Neural crest cell (in vitro differentiated cells): Measurements from ENCODE around the gene TCTN3. TPM values are rescaled to one million over a fixed set of nuclear protein-coding genes. Genes with fewer than 3 reads are reported as not detected.

Source experiments
- DNase-seq: peaks from one replicate; pipeline ENCODE4 v3.0.0; 2021; ENCODE audit warnings: low read depth, mixed read lengths, low spot score
- H3K27ac Mint-ChIP-seq: one replicate; pipeline ENCODE4 v1.8.0; 2021; ENCODE audit warnings: mild to moderate bottlenecking, mixed read lengths; ENCODE audit not compliant: unreplicated experiment
- H3K27me3 Mint-ChIP-seq: 2 replicates; pipeline ENCODE4 v1.8.0; 2021; ENCODE audit warnings: low read depth, mild to moderate bottlenecking, mixed read lengths
- H3K36me3 Mint-ChIP-seq: 2 replicates; pipeline ENCODE4 v1.8.0; 2021; ENCODE audit warnings: low read depth, mild to moderate bottlenecking, mixed read lengths
- H3K4me1 Mint-ChIP-seq: 2 replicates; pipeline ENCODE4 v1.8.0; 2021; ENCODE audit warnings: mixed read lengths
- H3K4me3 Mint-ChIP-seq: one replicate; pipeline ENCODE4 v1.8.0; 2021; ENCODE audit warnings: mild to moderate bottlenecking, mixed read lengths
- H3K9me3 Mint-ChIP-seq: 2 replicates; pipeline ENCODE4 v1.8.0; 2021; ENCODE audit warnings: mixed read lengths
- total RNA-seq: library from RNA; stranded (reverse); gene quantifications from 2 replicates; pipeline ENCODE4 v1.2.1, GENCODE V29; 2021
- TF ChIP-seq, protein P1 (sequence below): fragments of 200-600 bp; sonication (generic); conservative IDR thresholded peaks from 2 replicates; pipeline ENCODE4 v1.5.0; 2021; ENCODE audit warnings: antibody characterized with exemption, mild to moderate bottlenecking

Gene TCTN3
- total RNA-seq, 1 donor from 2014 or later = 45.5 TPM

DNA sequence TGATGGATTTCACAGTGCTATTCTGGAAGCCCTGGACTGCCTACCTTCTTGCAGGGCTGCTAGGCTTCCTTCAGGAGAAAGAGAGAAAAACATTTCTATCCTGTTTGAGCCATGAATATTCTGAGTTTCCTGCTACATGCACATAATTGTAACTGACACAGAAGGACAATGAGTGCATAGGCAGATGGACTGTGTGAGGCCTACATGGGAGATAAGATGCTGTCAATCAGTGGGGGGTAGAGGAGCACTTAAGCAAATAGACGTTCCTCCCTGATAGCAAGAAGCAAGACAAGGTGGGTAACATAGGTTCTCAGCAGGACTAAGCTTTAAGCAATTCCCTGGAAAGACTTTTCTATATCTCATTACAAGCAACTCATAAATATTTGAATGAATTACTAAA, 48.8 kb downstream of the TCTN3 start:
- Mint-ChIP-seq H3K9me3 (no peaks in the 10 kb centered on the region), H3K36me3 (peaks cover 35% of the 10 kb centered on the region), H3K4me1 (no peaks in the 10 kb centered on the region), H3K27ac (no peak overlapping the region), H3K27me3 (no peaks in the 10 kb centered on the region), H3K4me3 (no peak overlapping the region)
- DNase-seq = no peak
- TF ChIP-seq, protein P1, sequence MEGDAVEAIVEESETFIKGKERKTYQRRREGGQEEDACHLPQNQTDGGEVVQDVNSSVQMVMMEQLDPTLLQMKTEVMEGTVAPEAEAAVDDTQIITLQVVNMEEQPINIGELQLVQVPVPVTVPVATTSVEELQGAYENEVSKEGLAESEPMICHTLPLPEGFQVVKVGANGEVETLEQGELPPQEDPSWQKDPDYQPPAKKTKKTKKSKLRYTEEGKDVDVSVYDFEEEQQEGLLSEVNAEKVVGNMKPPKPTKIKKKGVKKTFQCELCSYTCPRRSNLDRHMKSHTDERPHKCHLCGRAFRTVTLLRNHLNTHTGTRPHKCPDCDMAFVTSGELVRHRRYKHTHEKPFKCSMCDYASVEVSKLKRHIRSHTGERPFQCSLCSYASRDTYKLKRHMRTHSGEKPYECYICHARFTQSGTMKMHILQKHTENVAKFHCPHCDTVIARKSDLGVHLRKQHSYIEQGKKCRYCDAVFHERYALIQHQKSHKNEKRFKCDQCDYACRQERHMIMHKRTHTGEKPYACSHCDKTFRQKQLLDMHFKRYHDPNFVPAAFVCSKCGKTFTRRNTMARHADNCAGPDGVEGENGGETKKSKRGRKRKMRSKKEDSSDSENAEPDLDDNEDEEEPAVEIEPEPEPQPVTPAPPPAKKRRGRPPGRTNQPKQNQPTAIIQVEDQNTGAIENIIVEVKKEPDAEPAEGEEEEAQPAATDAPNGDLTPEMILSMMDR = no peak

DNA sequence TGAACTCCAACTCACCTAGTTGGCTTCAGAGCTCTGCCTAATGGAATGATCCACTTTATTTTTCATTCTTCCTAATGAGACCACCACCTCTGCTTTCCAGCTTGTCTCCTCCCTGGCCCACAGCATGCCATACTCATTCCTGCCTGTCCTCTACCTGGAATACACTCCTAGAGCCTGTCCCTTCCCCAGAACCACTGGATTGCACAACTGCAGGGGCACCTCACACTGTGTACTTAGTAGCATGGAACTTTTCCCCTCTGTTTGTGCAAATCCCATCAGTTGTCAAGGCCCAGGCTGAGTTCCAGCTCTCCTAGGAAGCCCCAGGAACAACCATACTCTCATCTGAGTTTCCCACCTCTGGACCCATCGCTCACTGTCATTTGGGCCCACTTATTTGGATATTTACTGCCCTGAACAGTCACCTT, 52.8 kb downstream of the TCTN3 start:
- Mint-ChIP-seq H3K9me3 (no peaks in the 10 kb centered on the region), H3K27me3 (no peaks in the 10 kb centered on the region), H3K4me3 (no peak overlapping the region), H3K4me1 (no peaks in the 10 kb centered on the region), H3K36me3 (peaks cover 20% of the 10 kb centered on the region), H3K27ac (no peak overlapping the region)
- TF ChIP-seq, protein P1 = no peak
- DNase-seq = no peak

DNA sequence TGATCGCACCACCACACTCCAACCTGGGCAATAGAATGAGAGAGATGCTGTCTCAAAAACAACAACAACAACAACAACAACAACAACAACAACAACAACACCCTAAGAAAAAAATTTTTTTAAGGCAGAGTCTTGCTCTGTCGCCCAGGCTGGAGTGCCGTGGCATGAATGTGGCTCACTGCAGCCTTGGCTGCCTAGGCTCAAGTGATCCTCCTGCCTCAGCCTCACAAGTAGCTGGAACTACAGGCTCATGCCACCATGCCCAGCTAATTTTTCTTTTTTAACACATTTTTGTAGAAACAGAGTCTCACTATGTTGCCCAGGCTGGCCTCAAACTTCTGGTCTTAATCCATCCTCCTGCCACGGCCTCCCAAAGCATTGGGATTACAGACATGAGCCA, 55.8 kb downstream of the TCTN3 start:
- TF ChIP-seq, protein P1 = no peak
- Mint-ChIP-seq H3K4me1 (no peaks in the 10 kb centered on the region), H3K27ac (no peak overlapping the region), H3K4me3 (no peak overlapping the region), H3K9me3 (no peaks in the 10 kb centered on the region), H3K36me3 (peaks cover 28% of the 10 kb centered on the region), H3K27me3 (no peaks in the 10 kb centered on the region)
- no peak for DNase-seq

DNA sequence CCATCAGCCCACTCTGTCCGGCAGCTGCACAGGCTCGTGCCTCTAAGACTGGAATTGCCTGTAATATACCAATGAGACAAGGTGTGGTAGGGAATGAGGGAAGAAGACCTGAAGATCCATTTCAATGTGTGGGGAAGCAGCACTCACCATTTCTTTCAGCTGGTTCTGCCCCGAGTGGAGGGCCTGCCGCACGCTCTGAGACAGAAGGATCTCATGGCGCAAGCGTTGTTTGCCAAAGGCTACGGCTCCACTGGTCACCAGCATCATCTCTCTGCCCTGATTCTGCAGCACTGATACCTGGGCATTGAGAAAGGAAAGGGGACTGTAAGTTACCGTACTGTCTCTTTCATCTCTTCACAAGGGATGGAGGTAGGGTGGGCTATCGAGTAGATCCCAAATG, 56.6 kb downstream of the TCTN3 start:
- Mint-ChIP-seq H3K4me1 (no peaks in the 10 kb centered on the region), H3K9me3 (no peaks in the 10 kb centered on the region), H3K27ac (no peak overlapping the region), H3K4me3 (no peak overlapping the region), H3K27me3 (no peaks in the 10 kb centered on the region), H3K36me3 (peaks cover 33% of the 10 kb centered on the region)
- TF ChIP-seq, protein P1 = no peak
- DNase-seq = no peak

DNA sequence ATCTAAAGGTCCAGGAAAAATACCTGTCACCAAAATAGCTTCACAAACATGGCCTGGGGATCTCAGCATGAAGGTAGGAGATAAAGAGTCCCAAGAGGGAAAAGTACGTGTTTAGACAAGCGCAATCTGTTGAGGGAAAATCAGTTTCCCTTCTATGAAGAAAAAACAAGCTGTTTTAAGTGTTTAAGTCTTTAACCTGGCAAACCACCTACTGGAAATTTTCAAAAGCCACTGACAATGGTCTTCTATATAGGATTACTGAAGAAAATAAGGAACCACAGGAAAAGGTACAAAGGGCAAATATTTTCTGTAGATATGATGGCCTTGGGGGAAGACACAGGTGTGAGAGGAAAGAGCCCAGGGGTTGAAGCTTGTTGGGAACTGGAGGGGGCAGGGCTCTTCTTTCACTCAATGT, 58.4 kb downstream of the TCTN3 start:
- Mint-ChIP-seq H3K27me3 (no peaks in the 10 kb centered on the region), H3K4me1 (no peaks in the 10 kb centered on the region), H3K36me3 (peaks cover 34% of the 10 kb centered on the region), H3K27ac (no peak overlapping the region), H3K4me3 (no peak overlapping the region), H3K9me3 (no peaks in the 10 kb centered on the region)
- TF ChIP-seq, protein P1 = no peak
- DNase-seq = no peak

DNA sequence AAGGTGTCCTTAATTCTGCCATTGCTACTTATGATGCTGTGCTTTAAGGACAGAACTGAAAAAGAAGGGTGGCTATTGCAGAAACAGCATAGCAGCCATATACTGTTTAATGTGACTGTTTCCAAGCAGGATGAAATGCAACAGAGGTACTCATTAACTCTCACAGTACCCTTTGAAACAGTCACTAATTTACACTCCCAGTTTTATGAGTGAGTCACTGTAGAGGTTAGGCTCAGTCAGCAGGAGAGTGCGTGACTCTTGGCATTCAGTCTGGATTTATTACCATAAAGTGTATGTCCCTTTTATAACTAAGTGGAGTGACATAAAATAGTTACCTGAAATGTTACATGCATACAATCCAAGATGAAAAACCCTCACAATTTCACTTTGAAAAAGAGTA, 64.9 kb downstream of the TCTN3 start:
- TF ChIP-seq, protein P1 = no peak
- Mint-ChIP-seq H3K27me3 (no peaks in the 10 kb centered on the region), H3K9me3 (no peaks in the 10 kb centered on the region), H3K4me3 (no peak overlapping the region), H3K4me1 (no peaks in the 10 kb centered on the region), H3K36me3 (peaks cover 30% of the 10 kb centered on the region), H3K27ac (no peak overlapping the region)
- DNase-seq = no peak
